Motor neuron (in vitro differentiated cells): Measurements from ENCODE around the gene PRR15. TPM values are rescaled to one million over a fixed set of nuclear protein-coding genes. Genes with fewer than 3 reads are reported as not detected.

Experiments
- ATAC-seq, 8 experiments: fragments of 200-7000 bp; cut with Tn5 transposase; replicated peaks in 6 of 8; 2 replicates each; pipeline ENCODE4 v1.8.0; 2021; ENCODE audit warnings: mild to moderate bottlenecking in 8 of 8, moderate library complexity in 8 of 8
- H3K27ac ChIP-seq, 2 donors: fragments of 250-450 bp; sonication (Bioruptor Pico); 2 replicates each; pipeline ENCODE4 v1.9.0; 2021; ENCODE audit warnings: antibody characterized with exemption in 2 of 2, mild to moderate bottlenecking in 2 of 2, moderate library complexity in 1 of 2
- H3K4me1 ChIP-seq, 2 donors: fragments of 250-450 bp; sonication (Bioruptor Pico); replicated peaks in 1 of 2; 2 replicates each; pipeline ENCODE4 v1.6.1; 2021; ENCODE audit warnings: antibody characterized with exemption in 2 of 2, mild to moderate bottlenecking in 2 of 2, moderate library complexity in 1 of 2
- H3K4me3 ChIP-seq, 5 donors: fragments of 250-450 bp; sonication (Bioruptor Pico); 2 replicates each; pipeline ENCODE4 v1.9.0; 2021; ENCODE audit warnings: antibody characterized with exemption in 5 of 5, mild to moderate bottlenecking in 5 of 5, moderate library complexity in 4 of 5
- WGBS, 10 experiments: fragments of 450-650 bp; shearing (Covaris generic); methylation state at CpG; one replicate each; pipeline ENCODE4 v1.0.0; 2022; 5-methylcytosine and 5-hydroxymethylcytosine counted together
- in situ Hi-C, 9 experiments: fragments of 400-800 bp; cut with MboI; loops; one replicate each; pipeline ENCODE4 v1.15.0; 2021; ENCODE audit warnings: low sequenced_read_pairs in 9 of 9, low pct_unique_long_range_greater_than_20kb in 2 of 9; ENCODE audit not compliant: unreplicated experiment in 9 of 9
- total RNA-seq, 8 experiments: library from RNA; unstranded; fragments of 300-600 nt; gene quantifications; 2 replicates each; pipeline versions ENCODE4 v1.2.3 to v1.2.4, GENCODE V29; 2022

Gene PRR15
- total RNA-seq, 8 experiments from 2014 or later, result 0.25 to 40.8 (median 0.94) TPM

- WGBS, 10 experiments, result 14 to 100% (median 83%) methylated on average over 1 to 2 of the region's 3 CpGs; no CpG with 5 or more reads in 2 of the 10 experiments
- Histone ChIP-seq H3K27ac (no peak overlapping the region), H3K4me3 (no peak overlapping the region), H3K4me1 (peaks cover 0 to 2% of the 10 kb centered on the region in 2 donors)
- no peak for ATAC-seq
- in situ Hi-C loops, result no loop called here
Observed at GRCh38 chr7:29574659-29575058, 11.0 kb downstream of the PRR15 start.

- no peak overlapping the region for H3K4me3 ChIP-seq
- no peak overlapping the region for H3K27ac ChIP-seq
- in situ Hi-C loops, result no loop called here
- no peak for ATAC-seq
- 33 to 93% (median 60%) methylated on average over 1 to 3 of the region's 3 CpGs; no CpG with 5 or more reads in 5 of the 10 experiments for WGBS, 10 experiments
- no peaks in the 10 kb centered on the region for H3K4me1 ChIP-seq
Observed at GRCh38 chr7:29587195-29587808, 23.7 kb downstream of the PRR15 start.

DNA sequence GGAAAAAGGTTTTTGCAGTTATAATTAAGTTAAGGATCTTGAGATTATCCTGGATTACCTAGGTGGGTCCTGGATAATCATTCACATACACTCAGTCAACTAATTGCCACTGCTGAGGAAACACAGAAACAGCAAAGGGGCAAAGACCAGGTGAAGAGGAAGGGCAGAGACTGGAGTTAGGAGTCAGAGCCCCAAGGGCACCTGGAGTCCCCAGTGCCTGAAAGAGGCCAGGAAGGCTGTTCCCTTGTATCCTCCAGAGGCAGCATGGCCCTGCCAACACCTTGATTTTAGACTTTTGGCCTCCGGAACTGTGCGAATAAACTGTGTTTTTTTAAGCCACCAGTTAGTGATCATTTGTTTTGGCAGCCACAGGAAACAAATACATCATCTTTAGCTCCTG lies 24.6 kb downstream of the PRR15 start:
- no peaks in the 10 kb centered on the region for H3K4me1 ChIP-seq
- H3K4me3 ChIP-seq, result no peak overlapping the region
- WGBS, 10 experiments, result 23 to 100% (median 83%) methylated on average over 2 of the region's 2 CpGs; no CpG with 5 or more reads in 3 of the 10 experiments
- ATAC-seq, result no peak
- H3K27ac ChIP-seq, result no peak overlapping the region
- in situ Hi-C loops, result no loop called here

DNA sequence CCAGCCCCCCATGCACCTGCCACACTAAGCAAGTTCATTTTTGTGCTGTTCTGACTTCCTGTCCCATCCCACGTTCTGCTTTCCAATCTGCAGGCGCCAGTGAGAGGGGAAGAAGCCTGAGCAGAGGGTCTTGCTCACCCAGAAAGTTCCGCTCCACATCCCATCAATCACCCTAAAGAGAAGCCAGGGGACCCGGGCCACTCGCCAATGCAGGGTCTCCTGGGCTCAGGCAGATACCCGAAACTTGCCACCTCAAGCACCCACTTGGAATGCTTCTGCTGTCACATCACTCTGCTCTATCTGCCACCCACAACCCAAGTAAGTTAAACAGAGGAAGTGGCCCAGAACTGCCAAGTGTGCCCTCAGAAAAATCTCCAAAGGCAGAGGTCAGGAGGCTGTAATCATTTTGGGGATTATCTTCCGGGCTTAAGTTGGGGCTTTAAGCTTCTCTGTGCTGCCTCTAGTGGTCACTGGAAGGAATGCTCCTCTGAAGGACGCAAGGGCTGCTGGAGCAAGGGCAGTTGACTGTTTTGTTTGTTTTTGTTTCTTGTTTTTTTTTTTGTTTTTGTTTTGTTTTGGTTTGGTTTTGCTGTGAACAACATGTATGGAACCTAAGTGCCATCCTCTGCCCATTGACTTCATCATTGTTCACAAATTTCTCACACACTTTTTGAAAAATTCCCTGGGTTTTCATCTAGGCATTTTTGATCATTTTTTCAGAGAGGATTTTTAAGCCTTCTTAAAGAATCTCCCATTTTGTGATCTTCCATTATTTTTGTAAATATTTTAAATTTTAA lies 25.5 kb downstream of the PRR15 start:
- Histone ChIP-seq H3K4me1 (no peaks in the 10 kb centered on the region), H3K4me3 (no peak overlapping the region), H3K27ac (no peak overlapping the region)
- WGBS, 10 experiments, result 28 to 100% (median 78%) methylated on average over 1 to 7 of the region's 8 CpGs; no CpG with 5 or more reads in 2 of the 10 experiments
- ATAC-seq, result peak in 2 of 8 experiments; percentile 41 to 45
- in situ Hi-C loops, result no loop called here

DNA sequence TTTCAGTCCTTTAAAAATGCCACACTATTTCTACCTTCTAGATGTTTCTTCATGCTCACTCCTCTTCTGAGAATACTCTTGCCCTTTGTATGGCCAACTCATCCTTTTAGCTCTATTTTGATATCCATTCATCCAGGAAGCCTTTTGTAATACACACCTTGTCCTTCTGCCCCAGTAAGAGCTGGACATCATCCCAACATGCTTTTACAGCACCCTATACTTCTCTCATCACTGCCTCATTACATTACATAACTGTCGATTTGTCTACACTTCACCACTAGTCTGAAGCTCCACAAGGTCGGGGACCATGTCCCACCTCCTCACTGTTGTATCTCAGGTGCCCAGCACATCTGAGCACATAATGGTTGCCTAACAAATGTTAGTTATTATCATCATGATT lies 29.2 kb downstream of the PRR15 start:
- no peaks in the 10 kb centered on the region for H3K4me1 ChIP-seq
- no peak for ATAC-seq
- no peak overlapping the region for H3K4me3 ChIP-seq
- no peak overlapping the region for H3K27ac ChIP-seq
- WGBS, 10 experiments, result 30 to 100% (median 81%) methylated on average over 1 to 2 of the region's 2 CpGs
- in situ Hi-C loops, result no loop called here

DNA sequence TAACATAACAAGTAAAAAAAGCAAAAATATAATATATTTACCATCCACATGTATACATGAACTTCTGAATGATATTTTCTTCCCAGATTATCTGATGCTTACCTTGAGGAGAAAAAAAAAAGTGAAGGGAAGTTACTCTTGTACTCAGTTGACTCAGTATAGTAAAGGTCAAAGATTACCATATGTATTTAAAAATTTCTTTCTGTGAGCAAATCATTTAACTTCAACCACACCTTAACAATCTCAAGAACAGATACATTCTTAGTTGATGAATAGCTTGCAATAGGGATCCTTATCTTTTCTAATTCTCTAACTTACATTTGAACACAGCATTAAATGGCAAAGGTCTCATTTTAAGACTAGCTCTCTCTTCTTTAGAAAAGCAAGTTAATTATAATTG lies 29.8 kb downstream of the PRR15 start:
- H3K27ac ChIP-seq, result no peak overlapping the region
- peaks cover 0 to 3% of the 10 kb centered on the region in 2 donors for H3K4me1 ChIP-seq
- H3K4me3 ChIP-seq, result no peak overlapping the region
- in situ Hi-C loops, result no loop called here
- peak in 2 of 8 experiments; percentile 56 to 66 for ATAC-seq

DNA sequence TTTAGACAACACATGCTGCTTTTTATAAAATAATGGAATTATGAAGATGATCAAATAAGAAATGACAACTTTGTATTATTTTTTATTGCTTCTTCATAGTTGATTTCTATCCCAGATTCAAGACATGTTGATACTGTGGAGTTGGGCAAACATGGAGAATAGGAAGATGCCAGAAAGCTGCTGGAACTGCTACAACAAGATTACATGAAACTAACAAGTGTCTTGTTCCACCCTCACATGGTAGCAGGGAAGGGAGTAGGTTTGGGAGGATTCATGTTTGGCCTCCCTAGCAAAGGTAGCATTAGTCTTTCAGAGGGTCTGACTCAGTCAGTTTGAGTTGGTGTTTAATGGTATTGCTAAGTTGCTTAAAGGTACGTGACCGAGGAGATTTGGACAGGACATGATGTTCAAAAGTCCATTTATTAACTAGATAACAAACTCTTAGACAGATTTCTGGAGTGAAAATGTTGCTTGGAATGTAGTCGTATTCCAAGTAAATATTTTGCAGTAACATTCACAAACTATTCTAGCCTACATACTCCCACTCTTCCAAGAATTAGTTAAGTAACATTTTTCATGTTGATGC lies 33.1 kb downstream of the PRR15 start:
- peaks cover 5 to 12% of the 10 kb centered on the region in 2 donors for H3K4me1 ChIP-seq
- in situ Hi-C loops, result no loop called here
- H3K27ac ChIP-seq, result no peak overlapping the region
- WGBS, 10 experiments, result 33 to 100% (median 94%) methylated on average over 2 to 3 of the region's 3 CpGs; no CpG with 5 or more reads in 2 of the 10 experiments
- no peak overlapping the region for H3K4me3 ChIP-seq
- no peak for ATAC-seq

GRCh38 chr7:29597266-29597665 lies 33.6 kb downstream of the PRR15 start:
- in situ Hi-C loops, result no loop called here
- no peak for ATAC-seq
- Histone ChIP-seq H3K4me3 (no peak overlapping the region), H3K4me1 (peaks cover 5 to 12% of the 10 kb centered on the region in 2 donors), H3K27ac (no peak overlapping the region)
- WGBS, 10 experiments, result 76 to 100% (median 100%) methylated on average over 1 to 2 of the region's 2 CpGs; no CpG with 5 or more reads in 6 of the 10 experiments

DNA sequence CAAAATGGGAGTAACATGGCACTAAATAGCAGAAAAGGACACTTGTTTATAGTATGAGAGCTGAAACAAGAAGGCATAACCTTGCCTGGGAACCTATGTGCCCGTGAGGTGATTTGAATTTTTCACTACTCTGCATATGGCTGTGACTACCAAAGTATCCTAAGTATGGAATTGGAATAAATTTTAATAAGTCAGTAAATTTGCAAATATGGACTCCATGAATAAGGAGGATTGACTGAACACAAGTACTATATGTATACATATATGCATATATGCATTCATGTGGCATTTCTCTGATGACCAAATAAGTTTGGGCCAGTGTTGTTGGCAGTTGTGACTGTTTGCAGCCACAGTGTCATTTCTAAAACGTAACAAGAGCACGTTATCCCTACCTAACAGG lies 34.5 kb downstream of the PRR15 start:
- no peak overlapping the region for H3K4me3 ChIP-seq
- in situ Hi-C loops, result no loop called here
- WGBS, 10 experiments, result 0 to 100% (median 85%) methylated on average over 1 to 3 of the region's 3 CpGs; no CpG with 5 or more reads in 1 of the 10 experiments
- H3K27ac ChIP-seq, result no peak overlapping the region
- peaks cover 5 to 12% of the 10 kb centered on the region in 2 donors for H3K4me1 ChIP-seq
- ATAC-seq, result peak in 4 of 8 experiments; percentile 38 to 92 (median 66)

DNA sequence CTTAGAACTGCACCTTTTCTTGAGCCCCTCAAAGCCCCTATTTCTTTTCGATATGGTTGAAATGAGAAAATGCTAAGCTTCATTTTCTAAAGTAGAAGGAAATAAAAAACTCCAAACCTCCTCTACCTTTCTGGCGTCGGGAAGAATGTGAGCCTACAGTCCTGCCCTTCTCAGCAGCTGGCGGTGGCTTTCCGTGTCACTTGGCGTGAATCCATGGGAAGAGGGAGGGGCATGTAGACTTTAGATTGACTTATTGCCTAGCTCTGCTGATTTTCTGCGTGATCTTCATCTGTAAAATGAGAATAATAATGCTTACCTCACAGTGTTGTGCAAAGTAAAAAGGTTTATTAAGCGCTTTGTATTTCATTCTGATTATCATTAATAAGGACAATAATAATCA lies 35.0 kb downstream of the PRR15 start:
- peak in 5 of 8 experiments; percentile 38 to 82 (median 54) for ATAC-seq
- in situ Hi-C loops, result no loop called here
- H3K4me3 ChIP-seq, result no peak overlapping the region
- H3K4me1 ChIP-seq, result peaks cover 5 to 12% of the 10 kb centered on the region in 2 donors
- H3K27ac ChIP-seq, result no peak overlapping the region
- WGBS, 10 experiments, result 11 to 100% (median 63%) methylated on average over 1 to 8 of the region's 8 CpGs; no CpG with 5 or more reads in 1 of the 10 experiments

GRCh38 chr7:29599026-29599425 lies 35.4 kb downstream of the PRR15 start:
- 38 to 100% (median 80%) methylated on average over 1 to 2 of the region's 2 CpGs; no CpG with 5 or more reads in 1 of the 10 experiments for WGBS, 10 experiments
- H3K27ac ChIP-seq, result peak overlapping the region in 1 of 2 donors; percentile 15
- peaks cover 5 to 12% of the 10 kb centered on the region in 2 donors for H3K4me1 ChIP-seq
- H3K4me3 ChIP-seq, result no peak overlapping the region
- in situ Hi-C loops, result no loop called here
- peak in 5 of 8 experiments; percentile 42 to 78 (median 67) for ATAC-seq

- ATAC-seq, result no peak
- no peak overlapping the region for H3K4me3 ChIP-seq
- H3K27ac ChIP-seq, result no peak overlapping the region
- in situ Hi-C loops, result no loop called here
- WGBS, 10 experiments, result 31 to 100% (median 90%) methylated on average over 1 to 3 of the region's 4 CpGs; no CpG with 5 or more reads in 1 of the 10 experiments
- peaks cover 6 to 19% of the 10 kb centered on the region in 2 donors for H3K4me1 ChIP-seq
Observed at GRCh38 chr7:29600661-29601060, 37.0 kb downstream of the PRR15 start.

GRCh38 chr7:29604052-29604451 lies 40.4 kb downstream of the PRR15 start:
- Histone ChIP-seq H3K4me3 (no peak overlapping the region), H3K4me1 (peaks cover 23% of the 10 kb centered on the region in 2 donors), H3K27ac (no peak overlapping the region)
- 63 to 100% (median 95%) methylated on average over 1 to 3 of the region's 3 CpGs; no CpG with 5 or more reads in 1 of the 10 experiments for WGBS, 10 experiments
- in situ Hi-C loops, result no loop called here
- ATAC-seq, result no peak
